ENCODE data around the gene CLCA2. TPM values are rescaled to one million over a fixed set of nuclear protein-coding genes. Genes with fewer than 3 reads are reported as not detected.

The CLCA2 gene
- total RNA-seq, 1 experiment from 2014 or later = not detected

GRCh38 chr1:86419277-86419903, 4.6 kb upstream of the CLCA2 start:
- TF ChIP-seq EZH2 (IDR thresholded peaks at IDR 0.05; ENCODE audit: borderline replicate concordance, low read depth, low read length, poor library complexity, severe bottlenecking) (no peak), CTCF (conservative IDR thresholded peaks at IDR 0.05; ENCODE audit: low read depth, low read length) (peak; percentile 63)
- no peaks in the 10 kb centered on the region for H3K27me3 ChIP-seq (replicated peaks; ENCODE audit: insufficient read depth, low read depth, low read length, poor library complexity)
- ChIA-PET POLR2A (ENCODE audit: low non-redundant PET) (no interaction called here), CTCF (no interaction called here)
- no peaks in the 10 kb centered on the region for H3K4me1 ChIP-seq (ENCODE audit: insufficient read depth, low read length, poor library complexity, severe bottlenecking)
- no peaks in the 10 kb centered on the region for H3K9me3 ChIP-seq (ENCODE audit: low read depth, low read length, poor library complexity, severe bottlenecking)
- peak; percentile 56 for DNase-seq (ENCODE audit: low spot score)
- no peak overlapping the region for H3K27ac ChIP-seq (ENCODE audit: low read depth, low read length, poor library complexity, severe bottlenecking)
- no peak overlapping the region for H3K4me3 ChIP-seq (ENCODE audit: low read depth, low read length, poor library complexity, severe bottlenecking)
- intact Hi-C loops (cut with micrococcal nuclease; ENCODE audit: unreplicated experiment) = no loop called here
- H3K36me3 ChIP-seq (ENCODE audit: insufficient read depth, low read length, poor library complexity, severe bottlenecking) = no peaks in the 10 kb centered on the region
- no TSS peak for BruUV-seq (replicated peaks)

GRCh38 chr1:86421601-86422280, 2.2 kb upstream of the CLCA2 start:
- CTCF ChIA-PET = no interaction called here
- POLR2A ChIA-PET (ENCODE audit: low non-redundant PET) = interaction anchor here (0.6 kb wide), 1 partner anchor 27 kb away, joined by 5 read pairs; no protein-coding TSS in a partner anchor

GRCh38 chr1:86423473-86423872, 498 bp upstream of the CLCA2 start:
- no peak for DNase-seq (ENCODE audit: low spot score)
- no peaks in the 10 kb centered on the region for H3K36me3 ChIP-seq (ENCODE audit: insufficient read depth, low read length, poor library complexity, severe bottlenecking)
- intact Hi-C loops (cut with micrococcal nuclease; ENCODE audit: unreplicated experiment) = loop anchor here (5.0 kb wide), 1 partner anchor 84 kb away; no protein-coding TSS in a partner anchor
- no peaks in the 10 kb centered on the region for H3K4me1 ChIP-seq (ENCODE audit: insufficient read depth, low read length, poor library complexity, severe bottlenecking)
- H3K27me3 ChIP-seq (replicated peaks; ENCODE audit: insufficient read depth, low read depth, low read length, poor library complexity) = no peaks in the 10 kb centered on the region
- no peak overlapping the region for H3K27ac ChIP-seq (ENCODE audit: low read depth, low read length, poor library complexity, severe bottlenecking)
- POLR2A ChIA-PET (ENCODE audit: low non-redundant PET) = no interaction called here
- no TSS peak for BruUV-seq (replicated peaks)
- TF ChIP-seq CTCF (conservative IDR thresholded peaks at IDR 0.05; ENCODE audit: low read depth, low read length) = no peak
- TF ChIP-seq EZH2 (IDR thresholded peaks at IDR 0.05; ENCODE audit: borderline replicate concordance, low read depth, low read length, poor library complexity, severe bottlenecking) = no peak
- no peak overlapping the region for H3K4me3 ChIP-seq (ENCODE audit: low read depth, low read length, poor library complexity, severe bottlenecking)
- CTCF ChIA-PET = no interaction called here
- H3K9me3 ChIP-seq (ENCODE audit: low read depth, low read length, poor library complexity, severe bottlenecking) = no peaks in the 10 kb centered on the region

More at GRCh38 chr1:86421601-86422280, 2.2 kb upstream of the CLCA2 start:
- no peaks in the 10 kb centered on the region for H3K9me3 ChIP-seq (ENCODE audit: low read depth, low read length, poor library complexity, severe bottlenecking)
- H3K36me3 ChIP-seq (ENCODE audit: insufficient read depth, low read length, poor library complexity, severe bottlenecking) = no peaks in the 10 kb centered on the region
- H3K4me3 ChIP-seq (ENCODE audit: low read depth, low read length, poor library complexity, severe bottlenecking) = no peak overlapping the region
- intact Hi-C loops (cut with micrococcal nuclease; ENCODE audit: unreplicated experiment) = loop anchor here (5.0 kb wide), 1 partner anchor 86 kb away; no protein-coding TSS in a partner anchor
- no TSS peak for BruUV-seq (replicated peaks)
- TF ChIP-seq CTCF (conservative IDR thresholded peaks at IDR 0.05; ENCODE audit: low read depth, low read length) (no peak), EZH2 (IDR thresholded peaks at IDR 0.05; ENCODE audit: borderline replicate concordance, low read depth, low read length, poor library complexity, severe bottlenecking) (no peak)
- no peaks in the 10 kb centered on the region for H3K4me1 ChIP-seq (ENCODE audit: insufficient read depth, low read length, poor library complexity, severe bottlenecking)
- H3K27ac ChIP-seq (ENCODE audit: low read depth, low read length, poor library complexity, severe bottlenecking) = no peak overlapping the region
- no peak for DNase-seq (ENCODE audit: low spot score)
- H3K27me3 ChIP-seq (replicated peaks; ENCODE audit: insufficient read depth, low read depth, low read length, poor library complexity) = no peaks in the 10 kb centered on the region

Data from A673 (cell line).